HPDE6-E6E7 (cell line): ENCODE results near the gene ATOSA.
A peak's percentile ranks its signal among the peaks of the same experiment; 100 is the strongest.

Experiments used
- DNase-seq: peaks from one replicate; pipeline ENCODE4 v3.0.0; 2011; ENCODE audit warnings: missing footprints; ENCODE audit errors: extremely low spot score

Gene ATOSA

GRCh38 chr15:52679232-52680040 lies at the start of gene ATOSA:
Gene ATOSA (minus strand): TSS chr15:52679388. CDS start chr15:52678021, 1,367 bp downstream.
- DNase-seq: peak; percentile 88

- peak; percentile 40 for DNase-seq
Observed at GRCh38 chr15:52728899-52729298, 49.7 kb upstream of the ATOSA start.

GRCh38 chr15:52727815-52728214 lies 48.6 kb upstream of the ATOSA start:
- DNase-seq: no peak

GRCh38 chr15:52726195-52726594 lies 47.0 kb upstream of the ATOSA start:
- no peak for DNase-seq

GRCh38 chr15:52718551-52718950 lies 39.4 kb upstream of the ATOSA start:
- DNase-seq: no peak

- DNase-seq: no peak
Observed at GRCh38 chr15:52717924-52718323, 38.7 kb upstream of the ATOSA start.

- no peak for DNase-seq
Observed at GRCh38 chr15:52717481-52717880, 38.3 kb upstream of the ATOSA start.

GRCh38 chr15:52716536-52716935 lies 37.3 kb upstream of the ATOSA start:
- no peak for DNase-seq

- DNase-seq: no peak
Observed at GRCh38 chr15:52715411-52715810, 36.2 kb upstream of the ATOSA start.

- no peak for DNase-seq
Observed at GRCh38 chr15:52714968-52715367, 35.8 kb upstream of the ATOSA start.

- no peak for DNase-seq
Observed at GRCh38 chr15:52710708-52711389, 31.7 kb upstream of the ATOSA start.

- DNase-seq: no peak
Observed at GRCh38 chr15:52710050-52710707, 31.0 kb upstream of the ATOSA start.

GRCh38 chr15:52709187-52709981 lies 30.2 kb upstream of the ATOSA start:
- no peak for DNase-seq

- no peak for DNase-seq
Observed at GRCh38 chr15:52706091-52706490, 26.9 kb upstream of the ATOSA start.

- DNase-seq: no peak
Observed at GRCh38 chr15:52702390-52702789, 23.2 kb upstream of the ATOSA start.

- no peak for DNase-seq
Observed at GRCh38 chr15:52699457-52699856, 20.3 kb upstream of the ATOSA start.

GRCh38 chr15:52698514-52698913 lies 19.3 kb upstream of the ATOSA start:
- DNase-seq: no peak

- DNase-seq: no peak
Observed at GRCh38 chr15:52697051-52697450, 17.9 kb upstream of the ATOSA start.

GRCh38 chr15:52695154-52695553 lies 16.0 kb upstream of the ATOSA start:
- no peak for DNase-seq

- no peak for DNase-seq
Observed at GRCh38 chr15:52689562-52689961, 10.4 kb upstream of the ATOSA start.

- DNase-seq: no peak
Observed at GRCh38 chr15:52683580-52683979, 4.4 kb upstream of the ATOSA start.

GRCh38 chr15:52682781-52683180 lies 3.6 kb upstream of the ATOSA start:
- no peak for DNase-seq
